WTC11 (cell line): Measurements from ENCODE around the gene PRRC2B.

Experiments used
- CBFB ChIP-seq: sonication (generic); formaldehyde crosslinking; IDR thresholded peaks from 2 replicates; pipeline ENCODE4 v1.8.1; 2022; ENCODE audit warnings: mild to moderate bottlenecking, low read depth, missing genetic modification reagents
- GABPB1 ChIP-seq: sonication (generic); formaldehyde crosslinking; IDR thresholded peaks from 2 replicates; pipeline ENCODE4 v1.8.1; 2023; ENCODE audit warnings: mild to moderate bottlenecking, missing genetic modification reagents
- HMGA2 ChIP-seq: fragments of 250-450 bp; sonication (Bioruptor Pico); IDR thresholded peaks from 2 replicates; pipeline ENCODE4 v1.4.0; 2021; ENCODE audit warnings: mild to moderate bottlenecking, moderate library complexity
- IRF2 ChIP-seq: sonication (generic); formaldehyde crosslinking; IDR thresholded peaks from 2 replicates; pipeline ENCODE4 v1.8.0; 2022; ENCODE audit warnings: low read depth, missing genetic modification reagents, borderline replicate concordance
- SP1 ChIP-seq: sonication (generic); formaldehyde crosslinking; conservative IDR thresholded peaks from 2 replicates; pipeline ENCODE4 v1.8.1; 2022; ENCODE audit warnings: missing genetic modification reagents
- TCF7 ChIP-seq: sonication (generic); formaldehyde crosslinking; IDR thresholded peaks from 2 replicates; pipeline ENCODE4 v1.8.0; 2022; ENCODE audit warnings: mild to moderate bottlenecking, low read depth, missing genetic modification reagents, moderate library complexity
- ZNF232 ChIP-seq: sonication (generic); formaldehyde crosslinking; IDR thresholded peaks from 2 replicates; pipeline ENCODE4 v1.8.0; 2022; ENCODE audit warnings: mild to moderate bottlenecking, missing genetic modification reagents
- TF ChIP-seq, protein P1 (sequence below): fragments of 200-600 bp; IDR thresholded peaks from 2 replicates; pipeline ENCODE4 v1.8.0; 2022; ENCODE audit warnings: antibody characterized with exemption
- TF ChIP-seq, protein P2 (sequence below): sonication (generic); formaldehyde crosslinking; IDR thresholded peaks from 2 replicates; pipeline ENCODE4 v1.8.0; 2022; ENCODE audit warnings: mild to moderate bottlenecking, missing genetic modification reagents
- TF ChIP-seq, protein P3 (sequence below): sonication (generic); formaldehyde crosslinking; IDR thresholded peaks from 2 replicates; pipeline ENCODE4 v1.8.0; 2022; ENCODE audit warnings: mild to moderate bottlenecking, missing genetic modification reagents
- TF ChIP-seq, protein P4 (sequence below): fragments of 250-450 bp; sonication (Bioruptor Pico); conservative IDR thresholded peaks from 2 replicates; pipeline ENCODE4 v1.9.0; 2021; ENCODE audit warnings: mild to moderate bottlenecking
- TF ChIP-seq, protein P5 (sequence below): sonication (generic); formaldehyde crosslinking; IDR thresholded peaks from 2 replicates; pipeline ENCODE4 v1.8.1; 2023; ENCODE audit warnings: mild to moderate bottlenecking, missing genetic modification reagents, borderline replicate concordance
- TF ChIP-seq, protein P6 (sequence below): sonication (generic); formaldehyde crosslinking; IDR thresholded peaks from 2 replicates; pipeline ENCODE4 v1.8.1; 2023; ENCODE audit warnings: mild to moderate bottlenecking, missing genetic modification reagents, moderate library complexity
- TF ChIP-seq, protein P7 (sequence below): sonication (generic); formaldehyde crosslinking; IDR thresholded peaks from 2 replicates; pipeline ENCODE4 v1.8.1; 2023; ENCODE audit warnings: mild to moderate bottlenecking, moderate library complexity, missing genetic modification reagents

DNA sequence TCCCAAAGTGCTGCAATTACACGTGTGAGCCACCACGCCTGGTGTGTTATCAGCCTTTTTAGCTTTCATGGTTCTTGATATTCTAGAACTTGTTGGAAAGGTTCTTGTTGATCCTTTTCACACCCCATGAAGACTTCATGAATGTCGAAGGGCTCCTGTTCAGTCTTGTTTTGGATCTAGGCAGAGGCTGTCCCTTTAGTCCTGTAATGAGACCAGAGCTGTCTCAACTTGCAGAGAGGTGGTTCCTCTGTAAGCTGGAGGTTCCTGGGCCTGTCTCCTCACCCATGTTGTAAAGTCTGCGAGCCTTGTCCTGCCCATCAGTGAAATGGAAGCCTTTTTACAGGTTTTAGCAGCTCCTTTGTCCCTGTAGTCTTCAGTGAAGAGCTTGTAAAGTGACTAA is 38.2 kb downstream of the PRRC2B start:
- TF ChIP-seq, protein P1, sequence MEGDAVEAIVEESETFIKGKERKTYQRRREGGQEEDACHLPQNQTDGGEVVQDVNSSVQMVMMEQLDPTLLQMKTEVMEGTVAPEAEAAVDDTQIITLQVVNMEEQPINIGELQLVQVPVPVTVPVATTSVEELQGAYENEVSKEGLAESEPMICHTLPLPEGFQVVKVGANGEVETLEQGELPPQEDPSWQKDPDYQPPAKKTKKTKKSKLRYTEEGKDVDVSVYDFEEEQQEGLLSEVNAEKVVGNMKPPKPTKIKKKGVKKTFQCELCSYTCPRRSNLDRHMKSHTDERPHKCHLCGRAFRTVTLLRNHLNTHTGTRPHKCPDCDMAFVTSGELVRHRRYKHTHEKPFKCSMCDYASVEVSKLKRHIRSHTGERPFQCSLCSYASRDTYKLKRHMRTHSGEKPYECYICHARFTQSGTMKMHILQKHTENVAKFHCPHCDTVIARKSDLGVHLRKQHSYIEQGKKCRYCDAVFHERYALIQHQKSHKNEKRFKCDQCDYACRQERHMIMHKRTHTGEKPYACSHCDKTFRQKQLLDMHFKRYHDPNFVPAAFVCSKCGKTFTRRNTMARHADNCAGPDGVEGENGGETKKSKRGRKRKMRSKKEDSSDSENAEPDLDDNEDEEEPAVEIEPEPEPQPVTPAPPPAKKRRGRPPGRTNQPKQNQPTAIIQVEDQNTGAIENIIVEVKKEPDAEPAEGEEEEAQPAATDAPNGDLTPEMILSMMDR = no peak
- TF ChIP-seq IRF2 (CRISPR knock-in tag) (no peak), ZNF232 (CRISPR knock-in tag) (no peak), TCF7 (CRISPR knock-in tag) (no peak), GABPB1 (CRISPR knock-in tag) (no peak), SP1 (CRISPR knock-in tag) (no peak), HMGA2 (CRISPR knock-in tag) (no peak), CBFB (CRISPR knock-in tag) (no peak)
- TF ChIP-seq, protein P2, sequence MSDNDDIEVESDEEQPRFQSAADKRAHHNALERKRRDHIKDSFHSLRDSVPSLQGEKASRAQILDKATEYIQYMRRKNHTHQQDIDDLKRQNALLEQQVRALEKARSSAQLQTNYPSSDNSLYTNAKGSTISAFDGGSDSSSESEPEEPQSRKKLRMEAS (CRISPR knock-in tag) = no peak
- TF ChIP-seq, protein P3, sequence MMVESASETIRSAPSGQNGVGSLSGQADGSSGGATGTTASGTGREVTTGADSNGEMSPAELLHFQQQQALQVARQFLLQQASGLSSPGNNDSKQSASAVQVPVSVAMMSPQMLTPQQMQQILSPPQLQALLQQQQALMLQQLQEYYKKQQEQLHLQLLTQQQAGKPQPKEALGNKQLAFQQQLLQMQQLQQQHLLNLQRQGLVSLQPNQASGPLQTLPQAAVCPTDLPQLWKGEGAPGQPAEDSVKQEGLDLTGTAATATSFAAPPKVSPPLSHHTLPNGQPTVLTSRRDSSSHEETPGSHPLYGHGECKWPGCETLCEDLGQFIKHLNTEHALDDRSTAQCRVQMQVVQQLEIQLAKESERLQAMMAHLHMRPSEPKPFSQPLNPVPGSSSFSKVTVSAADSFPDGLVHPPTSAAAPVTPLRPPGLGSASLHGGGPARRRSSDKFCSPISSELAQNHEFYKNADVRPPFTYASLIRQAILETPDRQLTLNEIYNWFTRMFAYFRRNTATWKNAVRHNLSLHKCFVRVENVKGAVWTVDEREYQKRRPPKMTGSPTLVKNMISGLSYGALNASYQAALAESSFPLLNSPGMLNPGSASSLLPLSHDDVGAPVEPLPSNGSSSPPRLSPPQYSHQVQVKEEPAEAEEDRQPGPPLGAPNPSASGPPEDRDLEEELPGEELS (CRISPR knock-in tag) = no peak
- TF ChIP-seq, protein P4, sequence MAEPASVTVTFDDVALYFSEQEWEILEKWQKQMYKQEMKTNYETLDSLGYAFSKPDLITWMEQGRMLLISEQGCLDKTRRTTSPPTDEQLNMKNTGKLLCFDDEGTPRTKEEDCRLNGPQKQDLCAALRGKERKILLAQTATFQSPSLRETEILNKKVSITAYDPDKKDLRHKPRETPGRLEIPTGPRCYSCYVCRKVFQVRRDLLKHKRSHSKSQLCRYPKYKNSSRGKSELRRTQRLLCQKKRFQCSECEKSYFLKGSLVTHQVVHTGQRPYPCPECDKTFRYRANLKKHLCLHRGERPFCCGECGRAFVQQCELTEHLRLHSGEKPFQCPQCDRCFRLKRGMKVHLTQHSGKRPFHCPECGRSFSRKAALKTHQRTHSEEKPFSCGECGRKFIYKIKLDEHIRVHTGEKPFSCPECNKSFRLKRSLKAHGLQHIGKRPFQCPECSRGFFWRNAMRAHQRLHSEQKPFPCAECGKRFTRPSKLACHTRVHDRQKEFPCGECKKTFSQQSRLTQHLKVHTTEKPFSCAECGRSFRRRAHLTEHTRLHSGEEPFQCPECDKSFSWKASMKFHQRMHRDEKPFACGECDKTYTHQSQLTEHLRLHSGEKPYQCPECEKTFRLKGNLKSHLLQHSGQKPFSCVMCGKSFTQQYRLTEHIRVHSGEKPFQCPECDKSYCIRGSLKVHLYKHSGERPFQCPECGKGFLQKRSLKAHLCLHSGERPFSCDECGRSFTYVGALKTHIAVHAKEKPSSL (CRISPR knock-in tag) = no peak
- TF ChIP-seq, protein P5, sequence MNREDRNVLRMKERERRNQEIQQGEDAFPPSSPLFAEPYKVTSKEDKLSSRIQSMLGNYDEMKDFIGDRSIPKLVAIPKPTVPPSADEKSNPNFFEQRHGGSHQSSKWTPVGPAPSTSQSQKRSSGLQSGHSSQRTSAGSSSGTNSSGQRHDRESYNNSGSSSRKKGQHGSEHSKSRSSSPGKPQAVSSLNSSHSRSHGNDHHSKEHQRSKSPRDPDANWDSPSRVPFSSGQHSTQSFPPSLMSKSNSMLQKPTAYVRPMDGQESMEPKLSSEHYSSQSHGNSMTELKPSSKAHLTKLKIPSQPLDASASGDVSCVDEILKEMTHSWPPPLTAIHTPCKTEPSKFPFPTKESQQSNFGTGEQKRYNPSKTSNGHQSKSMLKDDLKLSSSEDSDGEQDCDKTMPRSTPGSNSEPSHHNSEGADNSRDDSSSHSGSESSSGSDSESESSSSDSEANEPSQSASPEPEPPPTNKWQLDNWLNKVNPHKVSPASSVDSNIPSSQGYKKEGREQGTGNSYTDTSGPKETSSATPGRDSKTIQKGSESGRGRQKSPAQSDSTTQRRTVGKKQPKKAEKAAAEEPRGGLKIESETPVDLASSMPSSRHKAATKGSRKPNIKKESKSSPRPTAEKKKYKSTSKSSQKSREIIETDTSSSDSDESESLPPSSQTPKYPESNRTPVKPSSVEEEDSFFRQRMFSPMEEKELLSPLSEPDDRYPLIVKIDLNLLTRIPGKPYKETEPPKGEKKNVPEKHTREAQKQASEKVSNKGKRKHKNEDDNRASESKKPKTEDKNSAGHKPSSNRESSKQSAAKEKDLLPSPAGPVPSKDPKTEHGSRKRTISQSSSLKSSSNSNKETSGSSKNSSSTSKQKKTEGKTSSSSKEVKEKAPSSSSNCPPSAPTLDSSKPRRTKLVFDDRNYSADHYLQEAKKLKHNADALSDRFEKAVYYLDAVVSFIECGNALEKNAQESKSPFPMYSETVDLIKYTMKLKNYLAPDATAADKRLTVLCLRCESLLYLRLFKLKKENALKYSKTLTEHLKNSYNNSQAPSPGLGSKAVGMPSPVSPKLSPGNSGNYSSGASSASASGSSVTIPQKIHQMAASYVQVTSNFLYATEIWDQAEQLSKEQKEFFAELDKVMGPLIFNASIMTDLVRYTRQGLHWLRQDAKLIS (CRISPR knock-in tag) = no peak
- TF ChIP-seq, protein P6, sequence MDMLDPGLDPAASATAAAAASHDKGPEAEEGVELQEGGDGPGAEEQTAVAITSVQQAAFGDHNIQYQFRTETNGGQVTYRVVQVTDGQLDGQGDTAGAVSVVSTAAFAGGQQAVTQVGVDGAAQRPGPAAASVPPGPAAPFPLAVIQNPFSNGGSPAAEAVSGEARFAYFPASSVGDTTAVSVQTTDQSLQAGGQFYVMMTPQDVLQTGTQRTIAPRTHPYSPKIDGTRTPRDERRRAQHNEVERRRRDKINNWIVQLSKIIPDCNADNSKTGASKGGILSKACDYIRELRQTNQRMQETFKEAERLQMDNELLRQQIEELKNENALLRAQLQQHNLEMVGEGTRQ (CRISPR knock-in tag) = no peak
- TF ChIP-seq, protein P7, sequence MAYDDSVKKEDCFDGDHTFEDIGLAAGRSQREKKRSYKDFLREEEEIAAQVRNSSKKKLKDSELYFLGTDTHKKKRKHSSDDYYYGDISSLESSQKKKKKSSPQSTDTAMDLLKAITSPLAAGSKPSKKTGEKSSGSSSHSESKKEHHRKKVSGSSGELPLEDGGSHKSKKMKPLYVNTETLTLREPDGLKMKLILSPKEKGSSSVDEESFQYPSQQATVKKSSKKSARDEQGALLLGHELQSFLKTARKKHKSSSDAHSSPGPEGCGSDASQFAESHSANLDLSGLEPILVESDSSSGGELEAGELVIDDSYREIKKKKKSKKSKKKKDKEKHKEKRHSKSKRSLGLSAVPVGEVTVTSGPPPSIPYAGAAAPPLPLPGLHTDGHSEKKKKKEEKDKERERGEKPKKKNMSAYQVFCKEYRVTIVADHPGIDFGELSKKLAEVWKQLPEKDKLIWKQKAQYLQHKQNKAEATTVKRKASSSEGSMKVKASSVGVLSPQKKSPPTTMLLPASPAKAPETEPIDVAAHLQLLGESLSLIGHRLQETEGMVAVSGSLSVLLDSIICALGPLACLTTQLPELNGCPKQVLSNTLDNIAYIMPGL (CRISPR knock-in tag) = no peak
